Endothelial cell of hepatic sinusoid (primary cell): ENCODE measurements around the gene AHCY.
"Not testable (repeated sequence)": the region's sequence is repeated elsewhere in the genome, so short reads cannot be mapped to it uniquely, and the experiment has no call there.

Experiments used
- in situ Hi-C: cut with HindIII; loops from 2 replicates; pipeline ENCODE4 v1.10.0; 2017; ENCODE audit warnings: low sequenced_read_pairs

The AHCY gene

GRCh38 chr20:34264141-34264540, 39.0 kb downstream of the AHCY start:
- in situ Hi-C loops: no loop called here

- in situ Hi-C loops: not testable (repeated sequence)
Observed at GRCh38 chr20:34263468-34263867, 39.7 kb downstream of the AHCY start.

GRCh38 chr20:34262488-34263288, 40.5 kb downstream of the AHCY start:
- in situ Hi-C loops: no loop called here

- in situ Hi-C loops: no loop called here
Observed at GRCh38 chr20:34260208-34260942, 42.8 kb downstream of the AHCY start.

- in situ Hi-C loops: loop anchor here (5.0 kb wide), 1 partner anchor 44 kb away; no protein-coding TSS in a partner anchor
Observed at GRCh38 chr20:34256629-34257124, 46.5 kb downstream of the AHCY start.

GRCh38 chr20:34254979-34255378, 48.2 kb downstream of the AHCY start:
- in situ Hi-C loops: loop anchor here (5.0 kb wide), 1 partner anchor 43 kb away; no protein-coding TSS in a partner anchor

GRCh38 chr20:34252431-34253086, 50.6 kb downstream of the AHCY start:
- in situ Hi-C loops: not testable (repeated sequence)

- in situ Hi-C loops: no loop called here
Observed at GRCh38 chr20:34251619-34252018, 51.5 kb downstream of the AHCY start.

GRCh38 chr20:34250005-34250404, 53.1 kb downstream of the AHCY start:
- in situ Hi-C loops: no loop called here

GRCh38 chr20:34249291-34249690, 53.9 kb downstream of the AHCY start:
- in situ Hi-C loops: no loop called here

GRCh38 chr20:34246126-34246626, 57.0 kb downstream of the AHCY start:
- in situ Hi-C loops: no loop called here

- in situ Hi-C loops: no loop called here
Observed at GRCh38 chr20:34243377-34243776, 59.8 kb downstream of the AHCY start.

- in situ Hi-C loops: no loop called here
Observed at GRCh38 chr20:34242879-34243278, 60.3 kb downstream of the AHCY start.

GRCh38 chr20:34242015-34242414, 61.1 kb downstream of the AHCY start:
- in situ Hi-C loops: not testable (repeated sequence)

GRCh38 chr20:34240693-34241615, 62.2 kb downstream of the AHCY start, which contains the start of gene ASIP:
TSS of gene ASIP (plus strand) at chr20:34241423. CDS start at chr20:34260375, 18,952 bp downstream.
- in situ Hi-C loops: no loop called here

- in situ Hi-C loops: no loop called here
Observed at GRCh38 chr20:34240121-34240520, 63.0 kb downstream of the AHCY start.

GRCh38 chr20:34237942-34238341, 65.2 kb downstream of the AHCY start:
- in situ Hi-C loops: no loop called here

GRCh38 chr20:34235875-34236274, 67.3 kb downstream of the AHCY start:
- in situ Hi-C loops: no loop called here

GRCh38 chr20:34233687-34234086, 69.5 kb downstream of the AHCY start:
- in situ Hi-C loops: no loop called here

- in situ Hi-C loops: no loop called here
Observed at GRCh38 chr20:34232494-34233087, 70.6 kb downstream of the AHCY start.
